ENCODE results near the gene LDLRAD4. TPM values are rescaled to one million over a fixed set of nuclear protein-coding genes. Genes with fewer than 3 reads are reported as not detected.

The LDLRAD4 gene
- total and polyA plus RNA-seq, 2 experiments from 2014 or later, result 0.73 to 1.9 TPM

GRCh38 chr18:13483316-13484270 is 265.0 kb downstream of the LDLRAD4 start:
- Histone ChIP-seq H3K4me2 (no peak overlapping the region), H2AFZ (no peak overlapping the region), H3K27ac (ENCODE audit: low read depth) (no peak overlapping the region), H3K4me1 (ENCODE audit: insufficient read depth) (peaks cover 17% of the 10 kb centered on the region), H3K79me2 (replicated peaks; ENCODE audit: insufficient read depth) (no peaks in the 10 kb centered on the region), H3K27me3 (ENCODE audit: insufficient read depth) (no peaks in the 10 kb centered on the region), H3K36me3 (ENCODE audit: insufficient read depth) (no peaks in the 10 kb centered on the region), H3K4me3 (no peak overlapping the region), H3F3A (replicated peaks; ENCODE audit: low read depth) (no peaks in the 10 kb centered on the region), H4K20me1 (replicated peaks; ENCODE audit: insufficient read depth) (no peaks in the 10 kb centered on the region), H3K9me2 (ENCODE audit: insufficient read depth) (no peaks in the 10 kb centered on the region)
- H3K27me3 Mint-ChIP-seq (ENCODE audit: insufficient read depth, low read depth, poor library complexity), result peaks cover 19% of the 10 kb centered on the region
- ATAC-seq, result no peak
- TF ChIP-seq JUNB (IDR thresholded peaks at IDR 0.05; ENCODE audit: unreplicated experiment) (no peak), REST (IDR thresholded peaks at IDR 0.05; ENCODE audit: unreplicated experiment) (no peak), EZH2phosphoT487 (IDR thresholded peaks at IDR 0.05; ENCODE audit: unreplicated experiment) (no peak), EZH2 (IDR thresholded peaks at IDR 0.05; ENCODE audit: low read depth, unreplicated experiment) (no peak), CTCF (conservative IDR thresholded peaks at IDR 0.05; ENCODE audit: low read depth in 2 of 2) (no peak), STAT1 (IDR thresholded peaks at IDR 0.05; ENCODE audit: unreplicated experiment) (no peak), ZNF114 (CRISPR knock-in tag; IDR thresholded peaks at IDR 0.05) (no peak), POLR2AphosphoS5 (IDR thresholded peaks at IDR 0.05; ENCODE audit: low read depth) (no peak), CREB1 (CRISPR knock-in tag; IDR thresholded peaks at IDR 0.05; ENCODE audit: low read depth) (no peak), ETS1 (IDR thresholded peaks at IDR 0.05) (no peak), ZNF331 (CRISPR knock-in tag; IDR thresholded peaks at IDR 0.05; ENCODE audit: low read depth) (no peak), NANOG (IDR thresholded peaks at IDR 0.05; ENCODE audit: borderline replicate concordance) (no peak)
- TF ChIP-seq, protein P1, sequence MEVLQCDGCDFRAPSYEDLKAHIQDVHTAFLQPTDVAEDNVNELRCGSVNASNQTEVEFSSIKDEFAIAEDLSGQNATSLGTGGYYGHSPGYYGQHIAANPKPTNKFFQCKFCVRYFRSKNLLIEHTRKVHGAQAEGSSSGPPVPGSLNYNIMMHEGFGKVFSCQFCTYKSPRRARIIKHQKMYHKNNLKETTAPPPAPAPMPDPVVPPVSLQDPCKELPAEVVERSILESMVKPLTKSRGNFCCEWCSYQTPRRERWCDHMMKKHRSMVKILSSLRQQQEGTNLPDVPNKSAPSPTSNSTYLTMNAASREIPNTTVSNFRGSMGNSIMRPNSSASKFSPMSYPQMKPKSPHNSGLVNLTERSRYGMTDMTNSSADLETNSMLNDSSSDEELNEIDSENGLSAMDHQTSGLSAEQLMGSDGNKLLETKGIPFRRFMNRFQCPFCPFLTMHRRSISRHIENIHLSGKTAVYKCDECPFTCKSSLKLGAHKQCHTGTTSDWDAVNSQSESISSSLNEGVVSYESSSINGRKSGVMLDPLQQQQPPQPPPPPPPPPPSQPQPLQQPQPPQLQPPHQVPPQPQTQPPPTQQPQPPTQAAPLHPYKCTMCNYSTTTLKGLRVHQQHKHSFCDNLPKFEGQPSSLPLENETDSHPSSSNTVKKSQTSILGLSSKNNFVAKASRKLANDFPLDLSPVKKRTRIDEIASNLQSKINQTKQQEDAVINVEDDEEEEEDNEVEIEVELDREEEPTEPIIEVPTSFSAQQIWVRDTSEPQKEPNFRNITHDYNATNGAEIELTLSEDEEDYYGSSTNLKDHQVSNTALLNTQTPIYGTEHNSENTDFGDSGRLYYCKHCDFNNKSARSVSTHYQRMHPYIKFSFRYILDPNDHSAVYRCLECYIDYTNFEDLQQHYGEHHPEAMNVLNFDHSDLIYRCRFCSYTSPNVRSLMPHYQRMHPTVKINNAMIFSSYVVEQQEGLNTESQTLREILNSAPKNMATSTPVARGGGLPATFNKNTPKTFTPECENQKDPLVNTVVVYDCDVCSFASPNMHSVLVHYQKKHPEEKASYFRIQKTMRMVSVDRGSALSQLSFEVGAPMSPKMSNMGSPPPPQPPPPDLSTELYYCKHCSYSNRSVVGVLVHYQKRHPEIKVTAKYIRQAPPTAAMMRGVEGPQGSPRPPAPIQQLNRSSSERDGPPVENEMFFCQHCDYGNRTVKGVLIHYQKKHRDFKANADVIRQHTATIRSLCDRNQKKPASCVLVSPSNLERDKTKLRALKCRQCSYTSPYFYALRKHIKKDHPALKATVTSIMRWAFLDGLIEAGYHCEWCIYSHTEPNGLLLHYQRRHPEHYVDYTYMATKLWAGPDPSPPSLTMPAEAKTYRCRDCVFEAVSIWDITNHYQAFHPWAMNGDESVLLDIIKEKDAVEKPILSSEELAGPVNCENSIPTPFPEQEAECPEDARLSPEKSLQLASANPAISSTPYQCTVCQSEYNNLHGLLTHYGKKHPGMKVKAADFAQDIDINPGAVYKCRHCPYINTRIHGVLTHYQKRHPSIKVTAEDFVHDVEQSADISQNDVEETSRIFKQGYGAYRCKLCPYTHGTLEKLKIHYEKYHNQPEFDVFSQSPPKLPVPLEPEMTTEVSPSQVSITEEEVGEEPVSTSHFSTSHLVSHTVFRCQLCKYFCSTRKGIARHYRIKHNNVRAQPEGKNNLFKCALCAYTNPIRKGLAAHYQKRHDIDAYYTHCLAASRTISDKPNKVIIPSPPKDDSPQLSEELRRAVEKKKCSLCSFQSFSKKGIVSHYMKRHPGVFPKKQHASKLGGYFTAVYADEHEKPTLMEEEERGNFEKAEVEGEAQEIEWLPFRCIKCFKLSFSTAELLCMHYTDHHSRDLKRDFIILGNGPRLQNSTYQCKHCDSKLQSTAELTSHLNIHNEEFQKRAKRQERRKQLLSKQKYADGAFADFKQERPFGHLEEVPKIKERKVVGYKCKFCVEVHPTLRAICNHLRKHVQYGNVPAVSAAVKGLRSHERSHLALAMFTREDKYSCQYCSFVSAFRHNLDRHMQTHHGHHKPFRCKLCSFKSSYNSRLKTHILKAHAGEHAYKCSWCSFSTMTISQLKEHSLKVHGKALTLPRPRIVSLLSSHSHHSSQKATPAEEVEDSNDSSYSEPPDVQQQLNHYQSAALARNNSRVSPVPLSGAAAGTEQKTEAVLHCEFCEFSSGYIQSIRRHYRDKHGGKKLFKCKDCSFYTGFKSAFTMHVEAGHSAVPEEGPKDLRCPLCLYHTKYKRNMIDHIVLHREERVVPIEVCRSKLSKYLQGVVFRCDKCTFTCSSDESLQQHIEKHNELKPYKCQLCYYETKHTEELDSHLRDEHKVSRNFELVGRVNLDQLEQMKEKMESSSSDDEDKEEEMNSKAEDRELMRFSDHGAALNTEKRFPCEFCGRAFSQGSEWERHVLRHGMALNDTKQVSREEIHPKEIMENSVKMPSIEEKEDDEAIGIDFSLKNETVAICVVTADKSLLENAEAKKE (CRISPR knock-in tag; IDR thresholded peaks at IDR 0.05), result no peak
- H3K36me3 Mint-ChIP-seq (ENCODE audit: low read depth), result no peaks in the 10 kb centered on the region
- H3K9me3 Mint-ChIP-seq, result peaks cover 8% of the 10 kb centered on the region; the same call in 2 of the 3 replicates
- no peak for DNase-seq (ENCODE audit: low spot score)
- no peak overlapping the region for H3K4me3 Mint-ChIP-seq
- peaks cover 18% of the 10 kb centered on the region for H3K4me1 Mint-ChIP-seq
- peak overlapping the region; percentile 1; the same call in 1 of the 2 replicates for H3K27ac Mint-ChIP-seq

Data from GM23338 (cell line).